ENCODE results near the gene PACRG.

The PACRG gene

DNA sequence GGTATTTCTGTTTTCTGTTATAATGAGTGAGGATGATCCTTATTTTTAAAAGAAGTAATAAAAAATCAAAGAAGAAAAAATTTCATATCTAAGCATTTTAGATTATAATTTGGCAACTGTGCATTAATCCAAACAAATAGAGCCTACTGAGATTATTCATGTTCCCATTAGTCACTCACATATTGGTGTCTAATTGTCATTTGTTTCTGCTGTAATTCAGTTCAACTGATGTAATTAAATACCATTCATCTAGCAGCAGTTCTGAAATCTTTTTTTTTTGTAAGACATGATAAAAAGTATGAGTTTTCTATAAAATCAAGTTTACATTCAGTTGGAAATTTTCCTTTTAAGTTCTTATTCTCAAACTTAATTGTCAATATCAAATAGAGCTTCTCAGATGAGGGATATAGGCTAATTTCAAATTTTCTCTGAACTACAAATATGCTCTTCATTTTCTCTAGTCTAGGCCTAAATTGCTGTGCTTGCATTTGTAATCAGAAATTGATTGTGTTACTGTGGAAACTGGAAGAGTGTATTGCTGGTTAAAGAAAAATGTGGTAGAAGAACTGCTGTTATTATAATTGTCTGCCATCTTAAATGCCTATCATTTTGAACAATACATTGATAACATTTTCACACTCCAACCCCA, 23.6 kb downstream of the PACRG start:
- H3K4me3 ChIP-seq (ENCODE audit: control insufficient read depth, low read depth, low read length) = no peak overlapping the region
- no peak for DNase-seq (ENCODE audit: low read depth)
- no peak for TF ChIP-seq CTCF (IDR thresholded peaks at IDR 0.05; ENCODE audit: control insufficient read depth, insufficient read depth, low read depth, low read length, missing control alignments)

- H3K4me3 ChIP-seq (ENCODE audit: control insufficient read depth, low read depth, low read length) = no peak overlapping the region
- DNase-seq (ENCODE audit: low read depth) = no peak
- TF ChIP-seq CTCF (IDR thresholded peaks at IDR 0.05; ENCODE audit: control insufficient read depth, insufficient read depth, low read depth, low read length, missing control alignments) = no peak
Measured at GRCh38 chr6:162753775-162754174, 26.0 kb downstream of the PACRG start.

- DNase-seq (ENCODE audit: low read depth) = no peak
- TF ChIP-seq CTCF (IDR thresholded peaks at IDR 0.05; ENCODE audit: control insufficient read depth, insufficient read depth, low read depth, low read length, missing control alignments) = no peak
- no peak overlapping the region for H3K4me3 ChIP-seq (ENCODE audit: control insufficient read depth, low read depth, low read length)
Measured at GRCh38 chr6:162770136-162770535, 42.4 kb downstream of the PACRG start.

DNA sequence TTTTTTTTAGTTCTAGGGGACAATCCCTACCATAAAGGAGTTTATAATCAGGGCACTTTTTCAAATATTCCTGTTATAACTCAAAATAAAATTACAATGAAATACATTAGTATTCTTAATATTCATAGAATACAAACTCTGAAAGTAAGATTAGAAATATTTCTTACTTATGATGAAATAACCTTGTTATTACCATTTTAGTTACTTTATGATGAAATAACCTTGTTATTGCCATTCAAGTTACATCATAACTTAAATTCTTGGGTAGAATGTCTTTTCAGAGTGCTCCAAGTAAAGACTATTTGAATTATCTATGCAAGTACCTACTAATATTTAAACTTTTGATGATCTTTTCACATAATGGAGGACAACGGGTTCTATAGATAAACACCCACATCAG, 43.2 kb downstream of the PACRG start:
- H3K4me3 ChIP-seq (ENCODE audit: control insufficient read depth, low read depth, low read length) = no peak overlapping the region
- no peak for DNase-seq (ENCODE audit: low read depth)
- no peak for TF ChIP-seq CTCF (IDR thresholded peaks at IDR 0.05; ENCODE audit: control insufficient read depth, insufficient read depth, low read depth, low read length, missing control alignments)

- no peak for DNase-seq (ENCODE audit: low read depth)
- no peak overlapping the region for H3K4me3 ChIP-seq (ENCODE audit: control insufficient read depth, low read depth, low read length)
- no peak for TF ChIP-seq CTCF (IDR thresholded peaks at IDR 0.05; ENCODE audit: control insufficient read depth, insufficient read depth, low read depth, low read length, missing control alignments)
Measured at GRCh38 chr6:162772466-162772865, 44.7 kb downstream of the PACRG start.

GRCh38 chr6:162773996-162774395, 46.2 kb downstream of the PACRG start:
- H3K4me3 ChIP-seq (ENCODE audit: control insufficient read depth, low read depth, low read length) = no peak overlapping the region

More at GRCh38 chr6:162773996-162774395, 46.2 kb downstream of the PACRG start:
- no peak for TF ChIP-seq CTCF (IDR thresholded peaks at IDR 0.05; ENCODE audit: control insufficient read depth, insufficient read depth, low read depth, low read length, missing control alignments)
- DNase-seq (ENCODE audit: low read depth) = no peak
